Measurements from ENCODE around the gene SPTLC3. TPM values are rescaled to one million over a fixed set of nuclear protein-coding genes. Genes with fewer than 3 reads are reported as not detected.

The SPTLC3 gene
- total and polyA plus RNA-seq, 4 experiments from 2014 or later = 0.06 to 0.89 (median 0.33) TPM

GRCh38 chr20:12987261-12987660 is 21.5 kb upstream of the SPTLC3 start:
- H3K9me3 Mint-ChIP-seq = no peaks in the 10 kb centered on the region
- no peak overlapping the region for H3K4me3 Mint-ChIP-seq
- Histone ChIP-seq H3K36me3 (ENCODE audit: insufficient read depth, low read length) (no peaks in the 10 kb centered on the region), H3K4me3 (ENCODE audit: low read length in 2 of 2) (no peak overlapping the region), H3K9me3 (ENCODE audit: control insufficient read depth in 1 of 2, low read length in 2 of 2) (no peaks in the 10 kb centered on the region), H3K27ac (ENCODE audit: low read depth, low read length) (no peak overlapping the region), H3K4me1 (ENCODE audit: insufficient read depth, low read length) (no peaks in the 10 kb centered on the region), H3K27me3 (ENCODE audit: insufficient read depth, low read length) (no peaks in the 10 kb centered on the region)
- ChIA-PET CTCF (ENCODE audit: partially characterized antibody) (no interaction called here), POLR2A (ENCODE audit: partially characterized antibody) (no interaction called here)
- DNase-seq = no peak
- intact Hi-C loops (cut with micrococcal nuclease) = no loop called here
- no peaks in the 10 kb centered on the region for H3K4me1 Mint-ChIP-seq
- peaks cover 0 to 5% of the 10 kb centered on the region in 2 donors for H3K27me3 Mint-ChIP-seq
- no peaks in the 10 kb centered on the region for H3K36me3 Mint-ChIP-seq
- no peak overlapping the region for H3K27ac Mint-ChIP-seq

GRCh38 chr20:12989586-12990115 is 19.1 kb upstream of the SPTLC3 start:
- POLR2A ChIA-PET (ENCODE audit: partially characterized antibody) = no interaction called here
- H3K27me3 Mint-ChIP-seq = peaks cover 0 to 5% of the 10 kb centered on the region in 2 donors
- H3K36me3 ChIP-seq (ENCODE audit: insufficient read depth, low read length) = no peaks in the 10 kb centered on the region
- no peaks in the 10 kb centered on the region for H3K9me3 ChIP-seq (ENCODE audit: control insufficient read depth in 1 of 2, low read length in 2 of 2)
- no peak overlapping the region for H3K27ac ChIP-seq (ENCODE audit: low read depth, low read length)
- CTCF ChIA-PET (ENCODE audit: partially characterized antibody) = no interaction called here
- intact Hi-C loops (cut with micrococcal nuclease) = no loop called here
- no peak overlapping the region for H3K4me3 Mint-ChIP-seq
- H3K4me1 Mint-ChIP-seq = no peaks in the 10 kb centered on the region
- H3K4me1 ChIP-seq (ENCODE audit: insufficient read depth, low read length) = no peaks in the 10 kb centered on the region
- H3K9me3 Mint-ChIP-seq = peaks cover 0 to 2% (median 0%) of the 10 kb centered on the region in 8 donors
- no peak overlapping the region for H3K27ac Mint-ChIP-seq
- no peak for DNase-seq
- no peaks in the 10 kb centered on the region for H3K36me3 Mint-ChIP-seq
- no peak overlapping the region for H3K4me3 ChIP-seq (ENCODE audit: low read length in 2 of 2)
- H3K27me3 ChIP-seq (ENCODE audit: insufficient read depth, low read length) = no peaks in the 10 kb centered on the region

GRCh38 chr20:12997128-12997655 is 11.6 kb upstream of the SPTLC3 start:
- peaks cover 0 to 3% of the 10 kb centered on the region in 2 donors for H3K27me3 Mint-ChIP-seq
- no peak overlapping the region for H3K4me3 Mint-ChIP-seq
- H3K4me1 Mint-ChIP-seq = peaks cover 0 to 1% (median 0%) of the 10 kb centered on the region in 4 donors
- no peaks in the 10 kb centered on the region for H3K9me3 ChIP-seq (ENCODE audit: control insufficient read depth in 1 of 2, low read length in 2 of 2)
- no peaks in the 10 kb centered on the region for H3K4me1 ChIP-seq (ENCODE audit: insufficient read depth, low read length)
- CTCF ChIA-PET (ENCODE audit: partially characterized antibody) = no interaction called here
- no peak overlapping the region for H3K27ac Mint-ChIP-seq
- intact Hi-C loops (cut with micrococcal nuclease) = no loop called here
- POLR2A ChIA-PET (ENCODE audit: partially characterized antibody) = no interaction called here
- no peak overlapping the region for H3K27ac ChIP-seq (ENCODE audit: low read depth, low read length)
- H3K36me3 ChIP-seq (ENCODE audit: insufficient read depth, low read length) = no peaks in the 10 kb centered on the region
- no peak for DNase-seq
- H3K27me3 ChIP-seq (ENCODE audit: insufficient read depth, low read length) = no peaks in the 10 kb centered on the region
- peaks cover 0 to 5% (median 0%) of the 10 kb centered on the region in 8 donors for H3K9me3 Mint-ChIP-seq
- no peaks in the 10 kb centered on the region for H3K36me3 Mint-ChIP-seq
- no peak overlapping the region for H3K4me3 ChIP-seq (ENCODE audit: low read length in 2 of 2)

- H3K27me3 Mint-ChIP-seq = peaks cover 0 to 4% of the 10 kb centered on the region in 2 donors
- intact Hi-C loops (cut with micrococcal nuclease) = no loop called here
- H3K36me3 Mint-ChIP-seq = no peaks in the 10 kb centered on the region
- H3K27ac Mint-ChIP-seq = no peak overlapping the region
- Histone ChIP-seq H3K4me1 (ENCODE audit: insufficient read depth, low read length) (no peaks in the 10 kb centered on the region), H3K4me3 (ENCODE audit: low read length in 2 of 2) (no peak overlapping the region), H3K36me3 (ENCODE audit: insufficient read depth, low read length) (no peaks in the 10 kb centered on the region), H3K27ac (ENCODE audit: low read depth, low read length) (no peak overlapping the region), H3K27me3 (ENCODE audit: insufficient read depth, low read length) (no peaks in the 10 kb centered on the region), H3K9me3 (ENCODE audit: control insufficient read depth in 1 of 2, low read length in 2 of 2) (no peaks in the 10 kb centered on the region)
- no peak for DNase-seq
- H3K4me1 Mint-ChIP-seq = peaks cover 0 to 1% (median 0%) of the 10 kb centered on the region in 4 donors
- no peak overlapping the region for H3K4me3 Mint-ChIP-seq
- CTCF ChIA-PET (ENCODE audit: partially characterized antibody) = no interaction called here
- H3K9me3 Mint-ChIP-seq = peaks cover 0 to 5% (median 0%) of the 10 kb centered on the region in 8 donors
- POLR2A ChIA-PET (ENCODE audit: partially characterized antibody) = no interaction called here
These were observed 10.7 kb upstream of the SPTLC3 start for GRCh38 chr20:12998046-12998445.

GRCh38 chr20:12999201-12999600 is 9.6 kb upstream of the SPTLC3 start:
- no peak overlapping the region for H3K4me3 ChIP-seq (ENCODE audit: low read length in 2 of 2)
- Mint-ChIP-seq H3K4me1 (peaks cover 0 to 1% (median 0%) of the 10 kb centered on the region in 4 donors), H3K36me3 (no peaks in the 10 kb centered on the region), H3K27me3 (peaks cover 0 to 4% of the 10 kb centered on the region in 2 donors), H3K4me3 (no peak overlapping the region), H3K27ac (no peak overlapping the region), H3K9me3 (peaks cover 0 to 5% (median 0%) of the 10 kb centered on the region in 8 donors)
- no peaks in the 10 kb centered on the region for H3K36me3 ChIP-seq (ENCODE audit: insufficient read depth, low read length)
- CTCF ChIA-PET (ENCODE audit: partially characterized antibody) = no interaction called here
- no peaks in the 10 kb centered on the region for H3K4me1 ChIP-seq (ENCODE audit: insufficient read depth, low read length)
- H3K27me3 ChIP-seq (ENCODE audit: insufficient read depth, low read length) = no peaks in the 10 kb centered on the region
- DNase-seq = no peak
- intact Hi-C loops (cut with micrococcal nuclease) = no loop called here
- H3K9me3 ChIP-seq (ENCODE audit: control insufficient read depth in 1 of 2, low read length in 2 of 2) = no peaks in the 10 kb centered on the region
- H3K27ac ChIP-seq (ENCODE audit: low read depth, low read length) = no peak overlapping the region
- POLR2A ChIA-PET (ENCODE audit: partially characterized antibody) = no interaction called here

- Histone ChIP-seq H3K4me3 (ENCODE audit: low read length in 2 of 2) (no peak overlapping the region), H3K36me3 (ENCODE audit: insufficient read depth, low read length) (no peaks in the 10 kb centered on the region), H3K4me1 (ENCODE audit: insufficient read depth, low read length) (no peaks in the 10 kb centered on the region), H3K27ac (ENCODE audit: low read depth, low read length) (no peak overlapping the region), H3K9me3 (ENCODE audit: control insufficient read depth in 1 of 2, low read length in 2 of 2) (no peaks in the 10 kb centered on the region), H3K27me3 (ENCODE audit: insufficient read depth, low read length) (no peaks in the 10 kb centered on the region)
- Mint-ChIP-seq H3K4me1 (no peaks in the 10 kb centered on the region), H3K27ac (no peak overlapping the region), H3K4me3 (no peak overlapping the region), H3K36me3 (no peaks in the 10 kb centered on the region), H3K9me3 (no peaks in the 10 kb centered on the region), H3K27me3 (peaks cover 0 to 2% of the 10 kb centered on the region in 2 donors)
- intact Hi-C loops (cut with micrococcal nuclease) = no loop called here
- CTCF ChIA-PET (ENCODE audit: partially characterized antibody) = no interaction called here
- POLR2A ChIA-PET (ENCODE audit: partially characterized antibody) = no interaction called here
- DNase-seq = no peak
These were observed 6.5 kb upstream of the SPTLC3 start for GRCh38 chr20:13002251-13002650.

- no peak for DNase-seq
- Histone ChIP-seq H3K9me3 (ENCODE audit: control insufficient read depth in 1 of 2, low read length in 2 of 2) (no peaks in the 10 kb centered on the region), H3K36me3 (ENCODE audit: insufficient read depth, low read length) (no peaks in the 10 kb centered on the region), H3K27me3 (ENCODE audit: insufficient read depth, low read length) (no peaks in the 10 kb centered on the region), H3K4me3 (ENCODE audit: low read length in 2 of 2) (no peak overlapping the region), H3K27ac (ENCODE audit: low read depth, low read length) (no peak overlapping the region), H3K4me1 (ENCODE audit: insufficient read depth, low read length) (no peaks in the 10 kb centered on the region)
- Mint-ChIP-seq H3K36me3 (no peaks in the 10 kb centered on the region), H3K4me1 (peaks cover 5 to 16% (median 11%) of the 10 kb centered on the region in 4 donors), H3K27me3 (peaks cover 0 to 4% of the 10 kb centered on the region in 2 donors), H3K27ac (no peak overlapping the region), H3K9me3 (no peaks in the 10 kb centered on the region), H3K4me3 (no peak overlapping the region)
- intact Hi-C loops (cut with micrococcal nuclease) = no loop called here
- POLR2A ChIA-PET (ENCODE audit: partially characterized antibody) = no interaction called here
- CTCF ChIA-PET (ENCODE audit: partially characterized antibody) = no interaction called here
These were observed 1.9 kb upstream of the SPTLC3 start for GRCh38 chr20:13006825-13007224.

Data from CD4-positive, alpha-beta memory T cell (primary cell).